Aorta (tissue), 5 donors: ENCODE data around the gene ATF7. TPM values are rescaled to one million over a fixed set of nuclear protein-coding genes. Genes with fewer than 3 reads are reported as not detected.

Experiments
- ATAC-seq: fragments of 200-7000 bp; cut with Tn5 transposase; one replicate; pipeline ENCODE4 v1.9.1; 2022; ENCODE audit warnings: moderate library complexity; ENCODE audit not compliant: low FRiP score
- DNase-seq, 2 donors: peaks; one replicate each; pipeline ENCODE4 v3.0.0-alpha.2; 2020
- H3K27ac ChIP-seq, 2 donors: one replicate each; pipeline ENCODE4 v1.5.1; 2013; ENCODE audit warnings: low read length in 2 of 2, mild to moderate bottlenecking in 2 of 2, moderate library complexity in 2 of 2, control low read depth in 1 of 2, inconsistent platforms in 1 of 2, low read depth in 1 of 2
- H3K27me3 ChIP-seq, 2 donors: one replicate each; pipeline ENCODE4 v1.6.1; 2013; ENCODE audit warnings: control low read depth in 1 of 2, low read length in 1 of 2, mild to moderate bottlenecking in 1 of 2, moderate library complexity in 1 of 2; ENCODE audit not compliant: insufficient read depth in 2 of 2, control insufficient read depth in 1 of 2
- H3K36me3 ChIP-seq, 2 donors: one replicate each; pipeline ENCODE4 v1.6.1; 2013; ENCODE audit warnings: control low read depth in 1 of 2, low read length in 1 of 2, mild to moderate bottlenecking in 1 of 2; ENCODE audit not compliant: insufficient read depth in 2 of 2, control insufficient read depth in 1 of 2
- H3K4me1 ChIP-seq, 2 donors: one replicate each; pipeline ENCODE4 v1.6.1; 2013; ENCODE audit warnings: low read length in 2 of 2, control low read depth in 1 of 2, mild to moderate bottlenecking in 1 of 2, moderate library complexity in 1 of 2; ENCODE audit not compliant: insufficient read depth in 2 of 2, control insufficient read depth in 1 of 2
- H3K4me3 ChIP-seq, 2 donors: one replicate each; pipeline ENCODE4 v1.5.1; 2013; ENCODE audit warnings: low read length in 2 of 2, control low read depth in 1 of 2, mild to moderate bottlenecking in 1 of 2
- H3K9me3 ChIP-seq: one replicate; pipeline ENCODE4 v1.6.1; 2013; ENCODE audit warnings: mild to moderate bottlenecking, low read length; ENCODE audit not compliant: control insufficient read depth
- WGBS, 2 donors: extraction: QIAGEN DNeasy Blood & Tissue Kit; methylation state at CpG; one replicate each; pipeline ENCODE4 v1.1.7; 2013; 5-methylcytosine and 5-hydroxymethylcytosine counted together
- intact Hi-C, 2 donors: fragments of 100-400 bp; cut with DNase I; formaldehyde crosslinking; loops; one replicate each; pipeline versions ENCODE4 v1.14.2 to v1.15.0; 2022
- polyA plus RNA-seq, 2 donors: library from polyadenylated mRNA; stranded (reverse); fragments of 200-250 nt; gene quantifications; one replicate each; pipeline ENCODE4 v1.2.3, GENCODE V29; 2013
- total RNA-seq, 2 donors: library from RNA; stranded (reverse); fragmentation: NEBNext Ultra II Directional; extraction: Animal tissue kit (Norgen Biotek cat#: 25700); gene quantifications; one replicate each; pipeline ENCODE4 v1.2.1, GENCODE V29; 2021
- donor health status: healthy with polysubstance abuse.
- donor health status: Bipolar disorder and iron deficiency.
- donor health status: DM: no; HTN: no; CAD: no.
- donor health status: DM: no; HTN: no; CAD: no.
- donor health status: DM: yes; HTN: yes; CAD: no.

ATF7 gene
- total and polyA plus RNA-seq, 4 donors = 25.7 to 73.5 (median 49.0) TPM

DNA sequence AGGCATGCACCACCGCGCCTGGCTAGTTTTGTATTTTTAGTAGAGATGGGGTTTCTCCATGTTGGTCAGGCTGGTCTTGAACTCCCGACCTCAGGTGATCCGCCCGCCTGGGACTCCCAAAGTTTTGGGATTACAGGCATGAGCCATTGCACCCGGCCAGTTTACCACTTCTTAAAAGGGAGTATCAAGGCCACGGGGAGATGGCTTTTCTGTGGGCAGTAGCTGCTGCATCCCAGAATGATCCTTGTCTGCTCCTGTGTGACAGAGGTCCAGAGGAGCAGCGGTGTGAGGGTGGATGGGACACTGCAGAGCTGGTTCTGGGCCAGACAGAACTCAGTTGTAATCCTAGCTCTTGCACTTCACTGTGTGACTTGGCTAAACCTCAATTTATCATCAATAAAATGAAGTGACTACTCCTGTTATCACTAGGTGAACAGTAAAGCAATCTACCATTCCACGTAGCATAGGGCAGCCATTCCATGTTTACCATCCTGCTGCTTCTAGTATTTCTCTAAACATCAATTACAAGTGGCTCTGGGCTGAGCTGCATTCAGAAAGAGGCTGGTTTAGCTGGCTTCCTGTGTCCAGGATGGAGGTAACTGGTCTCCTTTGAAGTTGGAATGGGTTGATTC is 115.9 kb downstream of the ATF7 start:
- DNase-seq = peak in 1 of 2 donors; percentile 69
- no peak overlapping the region for H3K27ac ChIP-seq
- H3K4me3 ChIP-seq = no peak overlapping the region
- ATAC-seq = no peak
- WGBS, 2 donors = 83 to 85% methylated on average over 9 of the region's 9 CpGs
- H3K27me3 ChIP-seq = no peaks in the 10 kb centered on the region
- H3K9me3 ChIP-seq = no peaks in the 10 kb centered on the region
- peaks cover 6 to 9% of the 10 kb centered on the region in 2 donors for H3K36me3 ChIP-seq
- H3K4me1 ChIP-seq = no peaks in the 10 kb centered on the region
- intact Hi-C loops = loop anchor here in 1 of 2 donors (5.0 kb wide), 1 partner anchor 38 kb away; no protein-coding TSS in a partner anchor

DNA sequence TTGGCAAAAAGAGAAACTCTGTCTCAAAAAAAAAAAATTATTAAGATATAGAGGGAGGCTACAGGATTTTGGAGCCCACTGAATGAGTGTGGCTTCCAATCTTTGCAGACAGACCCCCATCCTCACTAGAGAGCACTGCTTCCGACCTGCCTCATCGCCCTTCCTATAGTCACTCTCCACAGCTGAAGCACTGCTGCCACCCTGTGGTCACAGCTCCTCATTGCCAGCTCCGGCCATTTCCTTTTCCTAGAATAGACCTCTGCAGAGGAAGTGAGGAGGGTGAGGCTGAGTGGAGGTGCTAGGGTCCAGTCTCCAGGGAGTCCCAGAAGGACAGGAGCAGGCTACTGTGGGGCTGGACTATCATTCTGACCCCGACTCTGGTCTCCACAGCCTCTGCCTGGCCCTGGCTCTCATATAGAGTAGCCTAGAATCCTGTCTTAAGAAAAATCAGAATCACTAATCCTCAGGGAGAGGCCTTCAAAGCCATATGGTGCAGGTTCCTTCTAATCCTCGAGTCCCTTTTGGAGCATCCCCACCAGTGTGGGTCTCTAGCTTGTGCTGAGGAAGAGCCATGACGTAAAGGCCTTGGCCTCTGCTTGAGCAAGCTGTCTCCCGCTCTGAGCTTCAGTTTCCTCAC is 117.5 kb downstream of the ATF7 start:
- Histone ChIP-seq H3K27me3 (no peaks in the 10 kb centered on the region), H3K27ac (no peak overlapping the region), H3K9me3 (no peaks in the 10 kb centered on the region), H3K4me3 (no peak overlapping the region), H3K36me3 (peaks cover 3 to 6% of the 10 kb centered on the region in 2 donors), H3K4me1 (no peaks in the 10 kb centered on the region)
- intact Hi-C loops = loop anchor here (2.0 to 10.0 kb wide), 3 partner anchors 156 to 184 kb away; partner anchors contain the start of gene AAAS (in 2 of the 2)
- DNase-seq = peak; percentile 88 to 94
- 28% methylated on average over 7 of the region's 7 CpGs for WGBS, 2 donors
- peak; percentile 89 for ATAC-seq

DNA sequence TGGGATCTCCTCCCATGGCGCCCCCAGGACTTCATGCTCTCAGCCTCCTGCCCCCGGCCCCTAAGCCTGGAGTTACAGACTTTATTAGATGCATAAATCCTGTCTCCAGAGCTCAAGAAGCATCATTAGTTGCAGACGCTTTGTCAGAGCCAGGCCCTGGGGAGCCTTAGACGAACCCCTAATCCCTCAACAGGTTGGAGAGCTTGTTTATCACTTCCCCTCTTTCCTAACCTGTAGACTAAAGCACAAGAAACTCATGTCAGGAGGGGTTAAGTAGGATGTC is 118.6 kb downstream of the ATF7 start:
- ATAC-seq = no peak
- H3K9me3 ChIP-seq = no peaks in the 10 kb centered on the region
- H3K36me3 ChIP-seq = peaks cover 0 to 2% of the 10 kb centered on the region in 2 donors
- no peaks in the 10 kb centered on the region for H3K27me3 ChIP-seq
- intact Hi-C loops = loop anchor here (5.0 to 10.0 kb wide), 2 partner anchors 155 to 183 kb away; partner anchors contain the start of gene AAAS (in 2 of the 2)
- H3K4me1 ChIP-seq = no peaks in the 10 kb centered on the region
- H3K4me3 ChIP-seq = no peak overlapping the region
- H3K27ac ChIP-seq = no peak overlapping the region
- WGBS, 2 donors = 74 to 79% methylated on average over 4 of the region's 4 CpGs
- peak in 1 of 2 donors; percentile 43 for DNase-seq

DNA sequence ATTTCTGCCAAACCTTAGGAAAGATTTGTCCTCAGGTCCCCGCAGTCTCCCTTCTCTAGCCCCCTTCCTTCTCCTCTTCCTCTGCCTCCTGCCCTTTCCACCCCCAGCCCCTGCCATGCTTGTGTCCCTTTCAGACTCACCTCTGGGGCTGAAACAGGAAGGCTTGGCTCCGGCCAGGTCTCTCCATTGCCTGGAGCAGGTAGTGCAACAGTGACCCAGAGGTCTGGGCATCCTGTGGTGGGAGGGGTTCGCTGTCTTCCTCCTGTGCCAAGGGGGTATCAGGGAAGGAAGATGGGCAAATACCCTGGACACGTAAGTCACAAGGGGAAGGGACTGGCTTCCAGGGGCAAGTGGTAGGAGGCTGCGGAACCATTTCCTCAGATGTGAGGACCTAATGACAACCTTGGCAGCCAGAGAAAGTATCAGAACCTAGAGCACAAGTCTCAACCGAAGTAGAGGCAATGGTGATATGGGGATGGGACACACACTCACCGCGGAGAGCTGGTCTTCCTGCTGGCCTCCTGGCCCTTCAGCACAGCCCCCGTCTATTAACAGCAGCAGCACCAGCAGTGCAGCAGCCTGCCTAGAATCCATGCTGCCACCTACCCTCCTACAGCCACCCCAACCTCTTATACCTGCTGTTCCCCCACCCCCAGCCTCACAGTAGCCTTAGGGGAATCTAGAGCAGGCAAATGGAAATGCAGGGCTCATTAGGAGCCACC is 119.1 kb downstream of the ATF7 start, which contains the start of gene NPFF:
TSS of gene NPFF (minus strand) at position 604 of the 722 bp plus-strand sequence. CDS start at position 594, 10 bp downstream.
- Histone ChIP-seq H3K27me3 (no peaks in the 10 kb centered on the region), H3K9me3 (no peaks in the 10 kb centered on the region), H3K4me1 (no peaks in the 10 kb centered on the region), H3K4me3 (no peak within 1 kb of the TSS), H3K36me3 (peaks cover 0 to 2% of the 10 kb centered on the region in 2 donors), H3K27ac (peak within 1 kb of the TSS in 1 of 2 donors; percentile 43)
- no peak for ATAC-seq
- 82 to 84% methylated on average over 8 to 9 of the region's 9 CpGs for WGBS, 2 donors
- intact Hi-C loops = loop anchor here (5.0 to 10.0 kb wide), 2 partner anchors 155 to 182 kb away; partner anchors contain the start of gene AAAS (in 2 of the 2)
- peak in 1 of 2 donors; percentile 30 for DNase-seq

DNA sequence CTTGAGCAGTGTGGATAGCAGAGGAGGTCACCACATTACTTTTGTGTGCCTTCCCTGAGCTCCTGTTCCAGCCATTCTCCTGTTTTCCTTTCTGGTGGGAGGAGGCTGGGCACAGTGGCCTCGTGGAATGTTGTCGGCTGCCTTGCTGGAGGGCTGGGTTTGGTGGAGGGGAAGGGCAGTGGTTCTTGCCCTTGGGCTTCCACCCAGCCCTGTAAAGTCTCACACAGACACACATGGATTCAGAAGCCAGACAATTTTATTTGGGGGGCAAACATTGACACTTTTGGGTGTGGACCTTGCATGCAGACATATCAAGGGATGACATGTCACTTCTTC is 119.8 kb downstream of the ATF7 start:
- ATAC-seq (no peak), DNase-seq (peak; percentile 40 to 64)
- Histone ChIP-seq H3K27me3 (no peaks in the 10 kb centered on the region), H3K9me3 (no peaks in the 10 kb centered on the region), H3K36me3 (peaks cover 0 to under 1% of the 10 kb centered on the region in 2 donors), H3K4me1 (no peaks in the 10 kb centered on the region), H3K4me3 (no peak overlapping the region), H3K27ac (peak overlapping the region in 1 of 2 donors; percentile 43)
- intact Hi-C loops = loop anchor here (5.0 to 10.0 kb wide), 2 partner anchors 154 to 182 kb away; partner anchors contain the start of gene AAAS (in 2 of the 2)
- 1 to 4% methylated on average over 2 of the region's 2 CpGs for WGBS, 2 donors

DNA sequence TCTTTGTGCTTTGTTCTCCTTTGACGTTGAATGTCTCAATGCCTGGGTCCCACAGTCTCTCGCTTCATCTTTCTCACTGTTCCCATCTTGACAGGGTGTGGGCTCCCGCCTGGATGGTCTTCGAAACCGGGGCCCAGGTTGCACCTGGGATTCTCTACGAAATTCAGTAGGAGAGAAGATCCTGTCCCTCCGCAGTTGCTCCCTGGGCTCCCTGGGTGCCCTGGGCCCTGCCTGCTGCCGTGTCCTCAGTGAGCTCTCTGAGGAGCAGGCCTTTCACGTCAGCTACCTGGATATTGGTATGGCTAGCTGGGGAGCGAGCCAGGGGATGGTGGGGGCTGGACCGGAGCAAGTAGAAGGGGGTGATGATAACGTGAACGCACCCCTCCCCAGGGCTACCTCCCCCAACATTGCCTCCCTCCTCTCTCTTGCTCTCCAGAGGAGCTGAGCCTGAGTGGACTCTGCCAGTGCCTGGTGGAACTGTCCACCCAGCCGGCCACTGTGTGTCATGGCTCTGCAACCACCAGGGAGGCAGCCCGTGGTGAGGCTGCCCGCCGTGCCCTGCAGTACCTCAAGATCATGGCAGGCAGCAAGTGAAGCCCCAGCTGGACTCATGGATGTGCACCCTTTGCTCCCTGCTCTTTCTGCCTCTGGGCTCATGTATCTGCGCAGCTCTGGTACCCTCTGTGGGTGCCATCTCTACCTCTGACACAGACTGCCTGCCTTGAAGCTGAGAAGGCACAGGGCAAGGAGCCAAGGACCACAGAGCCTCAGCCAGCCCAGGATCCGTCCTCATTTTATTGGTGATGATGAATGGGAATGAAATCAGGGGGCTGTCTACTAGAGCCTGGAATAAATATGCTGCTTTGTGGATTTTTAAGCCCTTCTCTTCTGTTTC is 120.4 kb downstream of the ATF7 start:
- 69 to 70% methylated on average over 19 of the region's 19 CpGs for WGBS, 2 donors
- Histone ChIP-seq H3K27me3 (no peaks in the 10 kb centered on the region), H3K9me3 (no peaks in the 10 kb centered on the region), H3K4me3 (no peak overlapping the region), H3K36me3 (no peaks in the 10 kb centered on the region), H3K4me1 (no peaks in the 10 kb centered on the region), H3K27ac (peak overlapping the region; percentile 9 to 43)
- ATAC-seq (no peak), DNase-seq (peak; percentile 46 to 72)
- intact Hi-C loops = loop anchor here (5.0 to 10.0 kb wide), 2 partner anchors 154 to 181 kb away; partner anchors contain the start of gene AAAS (in 2 of the 2)

DNA sequence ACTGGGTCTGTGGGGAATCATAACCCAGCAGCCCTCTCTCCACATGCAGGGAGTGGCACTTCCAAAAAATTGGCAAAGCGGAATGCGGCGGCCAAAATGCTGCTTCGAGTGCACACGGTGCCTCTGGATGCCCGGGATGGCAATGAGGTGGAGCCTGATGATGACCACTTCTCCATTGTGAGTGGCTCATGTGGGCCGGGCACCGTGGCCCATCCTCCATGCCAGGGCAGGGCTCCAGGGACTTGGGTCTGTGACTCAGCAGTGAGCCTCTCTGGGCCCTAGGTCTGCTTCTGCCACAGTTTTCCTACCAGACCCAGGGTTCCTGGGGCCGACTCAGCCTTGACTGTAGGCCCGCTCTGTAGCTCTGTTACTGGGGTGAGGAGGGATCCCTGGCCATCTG is 121.1 kb downstream of the ATF7 start:
- Histone ChIP-seq H3K27ac (peak overlapping the region in 1 of 2 donors; percentile 43), H3K4me1 (no peaks in the 10 kb centered on the region), H3K36me3 (no peaks in the 10 kb centered on the region), H3K9me3 (no peaks in the 10 kb centered on the region), H3K4me3 (no peak overlapping the region), H3K27me3 (no peaks in the 10 kb centered on the region)
- intact Hi-C loops = loop anchor here (5.0 to 10.0 kb wide), 2 partner anchors 153 to 180 kb away; partner anchors contain the start of gene AAAS (in 2 of the 2)
- 45 to 49% methylated on average over 10 of the region's 10 CpGs for WGBS, 2 donors
- DNase-seq (peak; percentile 84 to 93), ATAC-seq (no peak)
